IPS-20b (cell line): Measurements from ENCODE around the gene FAM9C.

ENCODE experiments used
- H3K27ac ChIP-seq: one replicate; pipeline ENCODE4 v1.5.1; 2013; ENCODE audit warnings: low read length
- H3K27me3 ChIP-seq: 2 replicates; pipeline ENCODE4 v1.6.1; 2013; ENCODE audit warnings: mild to moderate bottlenecking, low read length, inconsistent platforms; ENCODE audit not compliant: insufficient read depth
- H3K36me3 ChIP-seq: 2 replicates; pipeline ENCODE4 v1.6.1; 2013; ENCODE audit warnings: low read depth, mild to moderate bottlenecking, inconsistent platforms, low read length, moderate library complexity; ENCODE audit not compliant: insufficient read depth
- H3K4me1 ChIP-seq: 2 replicates; pipeline ENCODE4 v1.6.1; 2013; ENCODE audit warnings: mild to moderate bottlenecking, control low read depth, inconsistent platforms, low read length, moderate library complexity; ENCODE audit not compliant: insufficient read depth
- H3K4me3 ChIP-seq: 2 replicates; pipeline ENCODE4 v1.5.1; 2013; ENCODE audit warnings: mild to moderate bottlenecking, low read length, inconsistent platforms
- H3K9ac ChIP-seq: 2 replicates; pipeline ENCODE4 v1.6.1; 2013; ENCODE audit warnings: low read depth, mild to moderate bottlenecking, inconsistent platforms, low read length, moderate library complexity
- H3K9me3 ChIP-seq: 2 replicates; pipeline ENCODE4 v1.6.1; 2013; ENCODE audit warnings: mild to moderate bottlenecking, low read depth, low read length, inconsistent platforms; ENCODE audit not compliant: insufficient read depth

The FAM9C gene

DNA sequence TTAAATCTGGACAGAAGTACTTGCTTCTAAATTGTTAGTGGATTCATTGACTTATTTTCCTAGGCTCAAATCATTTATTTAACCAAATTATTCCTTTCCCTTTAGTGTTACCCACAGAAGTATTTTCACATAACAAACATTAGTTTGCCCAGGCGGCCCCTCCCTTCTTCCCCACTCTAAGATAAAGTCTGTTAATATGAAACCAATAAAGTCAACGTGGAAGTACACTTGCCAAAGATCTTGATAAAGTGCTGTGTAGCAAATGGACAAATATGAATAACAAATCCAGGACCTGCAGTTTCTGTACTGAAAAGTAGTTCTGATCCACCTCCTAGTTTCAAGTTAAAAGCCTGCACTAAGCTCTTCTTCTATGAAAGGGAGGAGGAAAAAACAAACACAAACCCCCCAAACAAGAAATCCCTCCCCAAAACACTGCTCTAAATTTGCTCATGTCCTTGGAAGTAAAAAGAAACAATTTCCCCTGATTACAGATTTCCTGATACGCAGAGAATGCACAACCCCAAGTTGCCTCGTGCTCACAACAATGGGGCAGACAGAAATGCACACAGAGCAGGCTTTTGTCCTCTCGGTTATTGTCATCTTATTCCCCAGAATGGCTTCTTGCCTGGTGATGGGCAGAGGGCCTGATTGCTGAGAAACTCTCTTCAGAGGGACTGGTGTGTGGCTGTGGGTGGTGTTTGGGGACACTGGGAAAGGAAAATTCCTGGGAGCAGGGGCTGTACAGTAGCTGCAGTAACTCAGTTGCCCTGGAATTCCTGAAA lies 46.3 kb downstream of the FAM9C start:
- Histone ChIP-seq H3K4me3 (no peak overlapping the region), H3K27me3 (no peaks in the 10 kb centered on the region), H3K27ac (no peak overlapping the region), H3K9ac (peak overlapping the region; percentile 65; the same call in 1 of the 2 replicates), H3K36me3 (no peaks in the 10 kb centered on the region), H3K4me1 (peaks cover 24% of the 10 kb centered on the region), H3K9me3 (no peaks in the 10 kb centered on the region)

DNA sequence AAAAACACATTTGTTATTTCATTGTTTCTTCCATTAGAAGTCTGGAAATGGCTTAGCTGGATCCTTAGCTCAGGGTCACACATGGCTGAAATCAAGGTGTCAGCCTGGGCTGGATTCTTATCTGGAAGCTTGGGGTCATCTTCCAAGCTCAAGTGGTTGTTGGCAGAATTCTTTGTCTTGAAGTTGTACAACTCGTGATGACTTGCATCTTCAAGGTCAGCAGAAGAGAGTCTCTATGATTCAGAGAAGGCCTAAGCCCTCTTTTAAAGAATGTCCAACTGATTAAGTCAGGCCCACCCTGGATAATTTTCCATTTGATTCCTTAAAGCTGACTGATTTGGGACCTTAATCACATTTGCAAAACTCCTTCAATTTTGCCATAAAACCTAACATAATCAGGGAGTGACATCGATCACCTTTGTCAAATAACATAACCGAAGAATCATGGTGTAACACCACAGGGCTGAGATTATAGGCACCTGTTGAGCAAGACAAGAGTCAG lies 47.4 kb downstream of the FAM9C start:
- H3K27me3 ChIP-seq, result no peaks in the 10 kb centered on the region
- H3K9me3 ChIP-seq, result no peaks in the 10 kb centered on the region
- H3K4me3 ChIP-seq, result no peak overlapping the region
- H3K27ac ChIP-seq, result no peak overlapping the region
- no peak overlapping the region for H3K9ac ChIP-seq
- H3K36me3 ChIP-seq, result no peaks in the 10 kb centered on the region
- peaks cover 24% of the 10 kb centered on the region for H3K4me1 ChIP-seq

DNA sequence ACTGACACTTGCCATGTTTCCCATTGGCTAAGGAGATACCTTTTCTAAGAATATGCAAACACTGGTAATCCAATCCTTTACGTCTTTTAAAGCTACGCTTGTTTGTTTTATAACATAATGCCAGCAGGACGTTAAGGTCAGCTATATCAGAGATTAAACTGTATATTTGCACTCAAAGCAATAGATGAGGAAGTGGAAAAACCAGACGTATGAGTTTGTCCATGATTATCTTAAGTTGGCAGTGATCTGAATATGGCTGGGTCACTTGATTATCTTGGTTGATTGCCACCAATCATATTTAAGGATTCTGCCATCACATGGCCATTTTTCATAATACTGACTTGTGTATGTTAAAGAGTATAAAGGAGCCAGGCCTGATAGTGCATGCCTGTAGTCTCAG lies 50.1 kb downstream of the FAM9C start:
- Histone ChIP-seq H3K4me3 (no peak overlapping the region), H3K27me3 (no peaks in the 10 kb centered on the region), H3K36me3 (no peaks in the 10 kb centered on the region), H3K4me1 (peaks cover 13% of the 10 kb centered on the region), H3K27ac (no peak overlapping the region), H3K9ac (no peak overlapping the region), H3K9me3 (no peaks in the 10 kb centered on the region)

DNA sequence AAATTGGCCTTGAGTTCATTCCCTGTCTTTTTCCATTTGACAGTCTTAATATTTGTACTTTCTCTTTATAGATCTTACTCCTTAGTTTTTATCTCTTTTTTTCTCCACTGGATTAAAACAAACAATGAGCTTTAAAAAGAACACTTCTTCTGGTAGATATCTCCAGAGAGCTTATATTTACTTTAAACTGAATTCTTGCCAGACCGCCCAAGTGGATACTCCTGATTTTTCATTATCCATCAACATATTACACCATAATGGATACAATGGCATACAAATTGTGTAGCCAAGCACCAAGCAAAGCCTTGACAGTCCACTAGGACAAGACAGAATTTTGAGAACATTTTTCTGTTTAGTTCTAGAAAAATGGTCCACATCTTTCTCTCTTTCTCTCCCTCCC lies 50.6 kb downstream of the FAM9C start:
- H3K9ac ChIP-seq, result no peak overlapping the region
- no peaks in the 10 kb centered on the region for H3K36me3 ChIP-seq
- no peak overlapping the region for H3K27ac ChIP-seq
- peaks cover 8% of the 10 kb centered on the region for H3K4me1 ChIP-seq
- no peak overlapping the region for H3K4me3 ChIP-seq
- H3K27me3 ChIP-seq, result no peaks in the 10 kb centered on the region
- no peaks in the 10 kb centered on the region for H3K9me3 ChIP-seq

DNA sequence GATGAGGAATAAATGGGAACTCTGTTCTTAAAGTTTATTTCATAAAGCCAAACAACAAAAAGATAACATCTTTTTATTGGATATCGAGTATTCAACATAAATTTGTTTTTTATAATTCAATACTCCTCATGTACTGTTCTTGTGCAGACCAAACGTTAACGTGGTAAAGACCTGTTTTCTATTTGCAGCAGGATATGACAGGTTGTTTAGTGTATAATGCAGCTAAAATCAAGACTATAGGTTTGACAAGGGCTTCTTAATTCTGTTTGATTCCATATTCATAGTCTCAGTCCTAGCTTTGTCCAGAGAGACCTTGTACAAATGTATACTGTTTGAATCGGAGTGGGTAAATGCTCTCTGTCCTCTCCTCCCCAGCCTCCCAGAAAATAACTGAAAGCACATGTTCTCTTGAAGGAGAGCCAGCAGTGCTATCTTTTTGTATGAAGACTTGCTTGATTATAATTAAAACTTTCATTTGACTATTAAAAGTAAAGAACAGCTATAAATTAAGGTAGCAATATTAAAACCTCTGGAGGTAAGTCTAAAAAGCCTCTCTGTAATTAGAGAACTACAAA lies 51.8 kb downstream of the FAM9C start:
- Histone ChIP-seq H3K9ac (no peak overlapping the region), H3K36me3 (no peaks in the 10 kb centered on the region), H3K9me3 (no peaks in the 10 kb centered on the region), H3K27ac (no peak overlapping the region), H3K4me1 (no peaks in the 10 kb centered on the region), H3K4me3 (no peak overlapping the region), H3K27me3 (no peaks in the 10 kb centered on the region)

DNA sequence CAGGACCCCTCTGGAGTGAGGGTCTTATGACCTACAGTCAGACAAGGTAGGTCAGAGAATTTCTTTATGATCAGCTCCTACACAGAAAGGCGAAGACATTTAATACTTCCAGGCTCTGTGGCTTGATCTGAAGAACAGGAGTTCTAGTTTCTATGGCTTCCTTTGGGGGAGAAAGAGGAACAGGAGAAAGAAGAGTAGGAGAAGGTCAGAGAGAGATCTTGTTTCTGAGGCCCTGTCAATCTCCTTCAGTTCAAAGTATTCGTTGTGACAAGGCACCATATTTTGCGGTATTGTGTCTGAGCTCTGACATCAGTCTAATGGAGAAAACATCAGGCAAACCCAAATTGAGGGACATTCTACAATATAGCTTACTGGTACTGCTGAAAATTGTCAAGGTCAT lies 52.8 kb downstream of the FAM9C start:
- H3K4me3 ChIP-seq, result no peak overlapping the region
- no peaks in the 10 kb centered on the region for H3K27me3 ChIP-seq
- no peaks in the 10 kb centered on the region for H3K36me3 ChIP-seq
- no peak overlapping the region for H3K27ac ChIP-seq
- no peaks in the 10 kb centered on the region for H3K9me3 ChIP-seq
- no peaks in the 10 kb centered on the region for H3K4me1 ChIP-seq
- no peak overlapping the region for H3K9ac ChIP-seq

DNA sequence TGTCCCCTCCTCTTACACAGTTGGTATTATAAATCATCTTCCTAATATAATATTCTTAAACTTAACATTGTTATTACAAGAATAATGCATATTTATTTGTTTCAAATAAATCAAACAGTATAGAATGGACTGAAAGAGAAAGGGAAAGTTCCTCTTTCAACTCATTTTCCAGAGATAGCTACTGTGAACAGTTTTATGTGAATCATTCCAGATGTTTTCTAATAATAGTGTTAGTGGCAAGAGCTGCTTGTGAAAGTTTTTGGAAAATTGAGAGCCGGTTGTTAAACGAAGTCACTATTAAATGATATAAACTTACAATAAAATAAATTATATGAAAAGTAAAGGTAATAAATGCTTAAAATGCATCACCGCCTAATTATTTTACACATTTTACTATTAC lies 55.0 kb downstream of the FAM9C start:
- H3K36me3 ChIP-seq, result no peaks in the 10 kb centered on the region
- H3K9me3 ChIP-seq, result no peaks in the 10 kb centered on the region
- H3K4me1 ChIP-seq, result no peaks in the 10 kb centered on the region
- H3K27me3 ChIP-seq, result no peaks in the 10 kb centered on the region
- H3K27ac ChIP-seq, result no peak overlapping the region
- no peak overlapping the region for H3K9ac ChIP-seq
- H3K4me3 ChIP-seq, result no peak overlapping the region

DNA sequence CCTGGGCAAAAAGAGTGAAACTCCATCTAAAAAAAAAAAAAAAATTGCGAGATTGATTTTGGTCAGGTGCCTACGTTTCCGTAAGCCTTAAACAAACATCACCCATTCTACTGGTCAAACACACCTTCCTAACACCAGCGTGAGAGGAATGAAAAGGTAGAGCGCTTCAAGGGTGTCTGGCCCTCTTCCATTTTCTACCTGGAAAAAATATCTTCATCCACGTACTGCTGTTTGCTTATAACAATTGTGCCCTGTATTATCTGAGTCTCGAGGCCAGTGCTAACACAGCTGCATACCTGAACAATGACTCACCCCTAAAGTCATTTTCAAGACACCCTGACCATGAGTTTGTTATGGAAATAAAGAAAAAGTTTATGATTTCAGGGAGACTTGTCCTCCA lies 55.6 kb downstream of the FAM9C start:
- no peak overlapping the region for H3K4me3 ChIP-seq
- H3K27me3 ChIP-seq, result no peaks in the 10 kb centered on the region
- no peaks in the 10 kb centered on the region for H3K36me3 ChIP-seq
- H3K9ac ChIP-seq, result no peak overlapping the region
- H3K27ac ChIP-seq, result no peak overlapping the region
- no peaks in the 10 kb centered on the region for H3K4me1 ChIP-seq
- H3K9me3 ChIP-seq, result no peaks in the 10 kb centered on the region

DNA sequence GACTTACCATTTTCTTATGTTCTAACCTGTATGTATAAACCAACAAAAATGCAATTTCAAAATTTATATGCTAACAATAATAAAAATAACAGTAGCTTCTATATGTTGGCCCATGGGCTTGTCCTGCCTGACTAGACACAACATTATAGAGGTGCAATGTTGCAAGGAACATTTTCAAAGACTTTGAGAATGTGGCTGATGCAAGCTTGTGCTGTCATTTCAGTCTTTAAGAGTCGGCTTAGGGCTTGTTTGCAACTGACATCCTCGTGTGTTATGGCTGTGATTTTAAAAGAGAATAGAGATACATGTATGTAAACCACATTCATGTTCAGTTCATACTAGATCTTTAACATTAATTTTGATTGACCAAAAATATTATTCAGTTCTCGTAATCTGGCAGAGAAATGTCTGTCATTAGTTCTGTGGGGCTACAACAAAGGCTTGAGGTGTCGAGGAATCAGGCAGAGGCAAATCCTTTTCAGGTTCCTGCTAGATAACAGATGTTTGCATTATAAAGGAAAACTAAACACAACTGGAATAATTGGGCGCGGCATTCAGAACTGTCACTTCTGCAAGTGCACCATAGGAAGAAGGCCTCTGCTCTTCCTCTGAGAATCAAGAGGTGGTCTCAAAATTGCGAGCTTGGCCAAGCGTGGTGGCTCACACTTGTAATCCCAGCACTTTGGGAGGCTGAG lies 56.4 kb downstream of the FAM9C start:
- no peak overlapping the region for H3K27ac ChIP-seq
- H3K27me3 ChIP-seq, result no peaks in the 10 kb centered on the region
- no peaks in the 10 kb centered on the region for H3K36me3 ChIP-seq
- no peaks in the 10 kb centered on the region for H3K4me1 ChIP-seq
- H3K9ac ChIP-seq, result no peak overlapping the region
- H3K9me3 ChIP-seq, result no peaks in the 10 kb centered on the region
- no peak overlapping the region for H3K4me3 ChIP-seq

DNA sequence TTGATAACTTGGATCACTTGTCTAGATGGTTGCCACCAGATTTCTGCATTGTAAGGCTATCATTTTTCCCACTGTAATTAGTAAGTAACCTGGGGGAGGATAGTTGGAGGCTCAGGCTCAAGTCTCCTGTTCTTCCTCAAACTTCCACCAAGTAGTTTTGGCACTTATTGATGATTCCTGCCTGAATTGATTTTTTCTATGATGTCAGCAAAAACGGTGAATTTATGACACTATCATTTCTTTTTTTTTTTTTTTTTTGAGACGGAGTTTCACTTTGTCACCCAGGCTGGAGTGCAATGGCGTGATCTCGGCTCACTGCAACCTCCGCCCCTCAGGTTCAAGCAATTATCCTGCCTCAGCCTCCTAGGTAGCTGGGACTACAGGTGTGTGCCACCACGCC lies 57.1 kb downstream of the FAM9C start:
- no peaks in the 10 kb centered on the region for H3K36me3 ChIP-seq
- H3K4me1 ChIP-seq, result no peaks in the 10 kb centered on the region
- no peaks in the 10 kb centered on the region for H3K27me3 ChIP-seq
- no peak overlapping the region for H3K4me3 ChIP-seq
- no peak overlapping the region for H3K9ac ChIP-seq
- no peaks in the 10 kb centered on the region for H3K9me3 ChIP-seq
- no peak overlapping the region for H3K27ac ChIP-seq

DNA sequence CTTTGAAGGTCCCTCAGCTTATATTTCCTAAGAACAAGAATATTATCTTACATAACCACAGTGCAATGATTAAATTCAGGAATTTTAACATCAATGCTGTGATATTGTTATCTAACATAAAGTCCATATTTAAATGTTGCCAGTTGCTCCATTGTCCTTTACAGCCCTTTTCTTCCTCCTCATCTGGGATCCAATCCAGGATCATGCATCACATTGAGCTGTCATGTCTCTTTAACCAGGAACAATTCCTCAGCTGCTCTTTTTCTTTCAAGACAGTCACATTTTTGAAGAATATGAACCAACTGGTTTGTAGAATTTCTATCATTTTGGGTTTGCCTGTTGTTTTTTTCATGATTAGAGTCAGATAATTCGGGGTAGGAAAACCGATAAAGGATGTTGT lies 57.5 kb downstream of the FAM9C start:
- Histone ChIP-seq H3K9me3 (no peaks in the 10 kb centered on the region), H3K4me1 (no peaks in the 10 kb centered on the region), H3K36me3 (no peaks in the 10 kb centered on the region), H3K27me3 (no peaks in the 10 kb centered on the region), H3K9ac (no peak overlapping the region), H3K4me3 (no peak overlapping the region), H3K27ac (no peak overlapping the region)
